SK-N-SH (cell line): ENCODE data around the gene ARHGAP20. TPM values are rescaled to one million over a fixed set of nuclear protein-coding genes. Genes with fewer than 3 reads are reported as not detected.

Experiments used
- CTCF ChIA-PET: fragments of 300-600, 350-600 bp; formaldehyde crosslinking; extraction: SDS; loops from one replicate; lab custom pipeline; 2021; lab: Yijun Ruan, JAX
- POLR2A ChIA-PET: fragments of 350-600 bp; sonication (Branson Sonifier 250); formaldehyde crosslinking; extraction: SDS; loops from one replicate; lab custom pipeline; 2020; ENCODE audit warnings: antibody characterized with exemption, inconsistent platforms; lab: Yijun Ruan, JAX
- DNase-seq: peaks from one replicate; pipeline ENCODE4 v3.0.0; 2012
- H2AFZ ChIP-seq: fragments of 200-600 bp; sonication (generic); 2 replicates; pipeline ENCODE4 v1.8.1; 2016; ENCODE audit warnings: antibody characterized with exemption, mild to moderate bottlenecking, low read depth
- H3F3A ChIP-seq: fragments of 200-600 bp; sonication (generic); replicated peaks from 2 replicates; pipeline ENCODE3; 2016; ENCODE audit warnings: antibody characterized with exemption, mild to moderate bottlenecking; ENCODE audit not compliant: insufficient read depth
- H3K27ac ChIP-seq, 2 experiments: fragments of 200-500 bp in 1 of 2; fragments of 200-600 bp in 1 of 2; sonication (Bioruptor generic) in 1 of 2; sonication (generic), shearing (Covaris generic) in 1 of 2; 2 replicates each; pipeline versions ENCODE4 v1.5.1 to v1.6.1; 2014 to 2016; ENCODE audit warnings: low read depth in 2 of 2, inconsistent platforms in 1 of 2, low read length in 1 of 2, mild to moderate bottlenecking in 1 of 2, mixed read lengths in 1 of 2
- H3K27me3 ChIP-seq: fragments of 200-600 bp; sonication (generic), shearing (Covaris generic); 2 replicates; pipeline ENCODE4 v1.6.1; 2016; ENCODE audit warnings: mixed run types; ENCODE audit not compliant: insufficient read depth
- H3K36me3 ChIP-seq, 2 experiments: fragments of 200-500 bp in 1 of 2; fragments of 200-600 bp in 1 of 2; sonication (Bioruptor generic) in 1 of 2; sonication (generic) in 1 of 2; replicated peaks in 1 of 2; 2 replicates each; pipeline versions ENCODE3 to v1.5.1; 2014 to 2016; ENCODE audit warnings: low read length in 1 of 2, mild to moderate bottlenecking in 1 of 2; ENCODE audit not compliant: insufficient read depth in 2 of 2, control insufficient read depth in 1 of 2
- H3K4me1 ChIP-seq, 2 experiments: fragments of 200-500 bp in 1 of 2; fragments of 200-600 bp in 1 of 2; sonication (Bioruptor generic) in 1 of 2; sonication (generic), shearing (Covaris generic) in 1 of 2; 2 replicates each; pipeline versions ENCODE4 v1.5.1 to v1.6.1; 2014 to 2016; ENCODE audit warnings: low read depth in 1 of 2, low read length in 1 of 2, mixed run types in 1 of 2; ENCODE audit not compliant: insufficient read depth in 2 of 2, control insufficient read depth in 1 of 2
- H3K4me2 ChIP-seq: fragments of 200-600 bp; sonication (generic), shearing (Covaris generic); 2 replicates; pipeline ENCODE4 v1.6.1; 2017; ENCODE audit warnings: mixed run types
- H3K4me3 ChIP-seq, 2 experiments: fragments of 200-500 bp in 1 of 2; fragments of 200-600 bp in 1 of 2; sonication (Bioruptor generic) in 1 of 2; sonication (generic), shearing (Covaris generic) in 1 of 2; 2 replicates each; pipeline versions ENCODE4 v1.5.1 to v1.8.1; 2014 to 2016; ENCODE audit warnings: low read depth in 2 of 2, inconsistent platforms in 1 of 2, low read length in 1 of 2, mild to moderate bottlenecking in 1 of 2, mixed read lengths in 1 of 2, moderate library complexity in 1 of 2
- H3K79me2 ChIP-seq: fragments of 200-600 bp; sonication (generic); 2 replicates; pipeline ENCODE4 v1.8.1; 2017; ENCODE audit warnings: mild to moderate bottlenecking; ENCODE audit not compliant: insufficient read depth
- H3K9ac ChIP-seq: fragments of 200-600 bp; sonication (generic); 2 replicates; pipeline ENCODE4 v1.6.1; 2017; ENCODE audit warnings: mixed run types
- H3K9me2 ChIP-seq: fragments of 200-600 bp; sonication (generic); 2 replicates; pipeline ENCODE4 v1.6.1; 2017; ENCODE audit warnings: mixed run types
- H3K9me3 ChIP-seq: fragments of 200-600 bp; sonication (generic); 2 replicates; pipeline ENCODE4 v1.6.1; 2017; ENCODE audit warnings: mixed run types, mild to moderate bottlenecking, moderate library complexity
- H4K20me1 ChIP-seq: fragments of 200-600 bp; sonication (generic); 2 replicates; pipeline ENCODE4 v1.6.1; 2017; ENCODE audit warnings: mild to moderate bottlenecking, mixed run types; ENCODE audit not compliant: insufficient read depth
- CHD2 ChIP-seq: fragments of 150-350 bp; IDR thresholded peaks from 2 replicates; pipeline ENCODE4 v1.6.1; 2018; ENCODE audit warnings: low read length; ENCODE audit not compliant: partially characterized antibody
- ELF1 ChIP-seq: IDR thresholded peaks from 2 replicates; pipeline ENCODE4 v1.4.0; 2012
- EZH2phosphoT487 ChIP-seq: fragments of 200-600 bp; sonication (generic); IDR thresholded peaks from 2 replicates; pipeline ENCODE4 v1.6.1; 2017; ENCODE audit warnings: low read depth, mixed run types, mild to moderate bottlenecking, antibody characterized with exemption, moderate library complexity, borderline replicate concordance
- FOSL2 ChIP-seq: IDR thresholded peaks from 2 replicates; pipeline ENCODE4 v1.4.0; 2012; ENCODE audit warnings: low read depth, mild to moderate bottlenecking, moderate library complexity, borderline replicate concordance
- FOXJ3 ChIP-seq: sonication (generic); formaldehyde crosslinking; IDR thresholded peaks from 2 replicates; pipeline ENCODE4 v1.5.1; 2020; ENCODE audit warnings: mild to moderate bottlenecking, missing genetic modification reagents
- FOXM1 ChIP-seq: IDR thresholded peaks from 2 replicates; pipeline ENCODE4 v1.4.0; 2012; ENCODE audit warnings: low read depth, mild to moderate bottlenecking
- GABPA ChIP-seq: IDR thresholded peaks from 2 replicates; pipeline ENCODE4 v1.4.0; 2012; ENCODE audit warnings: low read depth, mild to moderate bottlenecking
- GATA2 ChIP-seq: sonication (generic); formaldehyde crosslinking; IDR thresholded peaks from 2 replicates; pipeline ENCODE4 v1.5.0; 2020; ENCODE audit warnings: mild to moderate bottlenecking, missing genetic modification reagents
- JUND ChIP-seq: IDR thresholded peaks from 2 replicates; pipeline ENCODE4 v1.4.0; 2012
- MEF2A ChIP-seq: IDR thresholded peaks from 2 replicates; pipeline ENCODE4 v1.4.0; 2012; ENCODE audit warnings: low read depth, borderline replicate concordance
- MXI1 ChIP-seq: IDR thresholded peaks from 2 replicates; pipeline ENCODE4 v1.6.1; 2012; ENCODE audit warnings: mild to moderate bottlenecking, low read depth, low read length, improper control_type of control experiment
- POLR2AphosphoS5 ChIP-seq: IDR thresholded peaks from 2 replicates; pipeline ENCODE4 v1.6.1; 2012; ENCODE audit warnings: low read depth, low read length
- RAD21 ChIP-seq: IDR thresholded peaks from 2 replicates; pipeline ENCODE4 v1.6.1; 2012; ENCODE audit warnings: mild to moderate bottlenecking, low read length
- RCOR1 ChIP-seq: fragments of 150-350 bp; IDR thresholded peaks from 2 replicates; pipeline ENCODE4 v1.6.1; 2017; ENCODE audit warnings: antibody characterized with exemption, low read length
- SMC3 ChIP-seq: IDR thresholded peaks from 2 replicates; pipeline ENCODE4 v1.6.1; 2012; ENCODE audit warnings: low read depth, low read length, improper control_type of control experiment
- TAF1 ChIP-seq: IDR thresholded peaks from 2 replicates; pipeline ENCODE4 v1.6.1; 2012; ENCODE audit warnings: low read depth, mild to moderate bottlenecking, low read length, moderate library complexity, borderline replicate concordance
- TEAD4 ChIP-seq: IDR thresholded peaks from 2 replicates; pipeline ENCODE4 v1.4.0; 2012; ENCODE audit warnings: mild to moderate bottlenecking, borderline replicate concordance; ENCODE audit not compliant: insufficient read depth
- YY1 ChIP-seq: IDR thresholded peaks from 2 replicates; pipeline ENCODE4 v1.4.0; 2012; ENCODE audit warnings: low read depth, mild to moderate bottlenecking
- WGBS: methylation state at CpG from one replicate; pipeline ENCODE4 v1.1.6; 2017; ENCODE audit warnings: low lambda C conversion rate; 5-methylcytosine and 5-hydroxymethylcytosine counted together
- polyA plus RNA-seq, 3 experiments: library from polyadenylated mRNA; depleted of rRNA; stranded (reverse); fragments of >200 nt; gene quantifications; 2 replicates each; pipeline ENCODE4 v1.2.3, GENCODE V29; 2012
- TF ChIP-seq, protein P1 (sequence below): fragments of 150-350 bp; IDR thresholded peaks from 2 replicates; pipeline ENCODE4 v1.6.1; 2016; ENCODE audit warnings: mild to moderate bottlenecking, low read depth, low read length
- TF ChIP-seq, protein P2 (sequence below): fragments of 150-350 bp; IDR thresholded peaks from 2 replicates; pipeline ENCODE4 v1.6.1; 2017; ENCODE audit warnings: antibody characterized with exemption, low read length, low read depth, borderline replicate concordance
- TF ChIP-seq, protein P3 (sequence below): fragments of 200-600 bp; sonication (generic); IDR thresholded peaks from 2 replicates; pipeline ENCODE4 v1.6.1; 2017; ENCODE audit warnings: antibody characterized with exemption, mild to moderate bottlenecking, moderate library complexity
- TF ChIP-seq, protein P4 (sequence below): IDR thresholded peaks from 2 replicates; pipeline ENCODE4 v1.4.0; 2012; ENCODE audit warnings: low read depth, borderline replicate concordance

ARHGAP20 gene
- polyA plus RNA-seq, 1 of the 3 experiments (the other 2 are of a cell fraction): 0.76 TPM

DNA sequence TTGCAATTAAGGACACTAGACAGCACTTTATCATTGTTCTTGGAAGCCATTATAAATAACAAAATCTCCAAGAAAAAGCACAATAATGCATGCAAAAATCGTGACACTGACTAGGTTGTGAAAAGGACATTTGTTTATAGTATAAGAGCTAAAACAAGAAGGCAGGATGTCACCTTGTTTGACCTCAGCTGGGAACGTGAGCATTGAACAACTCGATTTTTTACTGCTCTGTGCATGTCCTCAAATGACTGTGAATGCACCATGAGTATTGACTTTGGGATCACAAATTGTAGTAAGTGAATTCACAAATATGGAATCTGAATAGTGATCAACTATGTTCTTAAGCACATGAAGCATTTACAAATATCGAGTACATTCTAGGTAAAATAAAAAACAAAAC is 35.3 kb upstream of the ARHGAP20 start:
- no peaks in the 10 kb centered on the region for H4K20me1 ChIP-seq
- no peaks in the 10 kb centered on the region for H3K36me3 ChIP-seq
- no peak overlapping the region for H3K27ac ChIP-seq
- TF ChIP-seq MEF2A: no peak
- TF ChIP-seq EZH2phosphoT487: no peak
- TF ChIP-seq JUND: no peak
- TF ChIP-seq FOXJ3 (CRISPR knock-in tag): no peak
- TF ChIP-seq GABPA: no peak
- TF ChIP-seq CHD2: no peak
- no peak for TF ChIP-seq SMC3
- TF ChIP-seq, protein P1, sequence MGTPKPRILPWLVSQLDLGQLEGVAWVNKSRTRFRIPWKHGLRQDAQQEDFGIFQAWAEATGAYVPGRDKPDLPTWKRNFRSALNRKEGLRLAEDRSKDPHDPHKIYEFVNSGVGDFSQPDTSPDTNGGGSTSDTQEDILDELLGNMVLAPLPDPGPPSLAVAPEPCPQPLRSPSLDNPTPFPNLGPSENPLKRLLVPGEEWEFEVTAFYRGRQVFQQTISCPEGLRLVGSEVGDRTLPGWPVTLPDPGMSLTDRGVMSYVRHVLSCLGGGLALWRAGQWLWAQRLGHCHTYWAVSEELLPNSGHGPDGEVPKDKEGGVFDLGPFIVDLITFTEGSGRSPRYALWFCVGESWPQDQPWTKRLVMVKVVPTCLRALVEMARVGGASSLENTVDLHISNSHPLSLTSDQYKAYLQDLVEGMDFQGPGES: no peak
- no peak for TF ChIP-seq ELF1
- H3K4me3 ChIP-seq: no peak overlapping the region
- no peaks in the 10 kb centered on the region for H3K27me3 ChIP-seq
- no peak overlapping the region for H3K9ac ChIP-seq
- ChIA-PET POLR2A (no interaction called here), CTCF (no interaction called here)
- H3K4me2 ChIP-seq: no peak overlapping the region
- DNase-seq: no peak
- H3F3A ChIP-seq: no peaks in the 10 kb centered on the region
- 44% methylated on average over 4 of the region's 4 CpGs for WGBS
- H2AFZ ChIP-seq: no peak overlapping the region
- no peaks in the 10 kb centered on the region for H3K9me3 ChIP-seq
- no peaks in the 10 kb centered on the region for H3K4me1 ChIP-seq
- no peaks in the 10 kb centered on the region for H3K79me2 ChIP-seq
- no peaks in the 10 kb centered on the region for H3K9me2 ChIP-seq

DNA sequence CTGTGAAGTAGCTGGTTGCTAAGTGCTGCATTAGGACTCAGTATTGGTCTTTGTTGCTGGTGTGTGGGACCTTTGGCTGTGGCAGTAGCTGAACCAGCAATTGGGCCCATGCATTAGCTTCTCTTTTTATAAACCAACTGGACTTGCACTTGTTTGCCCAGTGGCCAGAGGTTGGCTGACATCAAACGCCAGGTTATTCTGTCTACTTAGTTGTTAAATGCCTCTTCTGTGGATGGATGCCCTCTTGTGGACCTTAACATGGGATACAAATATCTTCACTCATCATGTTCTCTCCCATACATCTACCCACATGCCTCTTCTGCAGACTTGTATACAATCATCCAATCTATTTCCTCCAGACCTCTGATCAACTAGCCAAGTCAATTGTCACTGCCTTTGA is 26.4 kb upstream of the ARHGAP20 start:
- H3K9me3 ChIP-seq: no peaks in the 10 kb centered on the region
- no peak overlapping the region for H3K27ac ChIP-seq
- H3K79me2 ChIP-seq: no peaks in the 10 kb centered on the region
- no peaks in the 10 kb centered on the region for H4K20me1 ChIP-seq
- peaks cover 0 to 7% of the 10 kb centered on the region in 2 experiments; a peak in 2 of 4 replicates for H3K4me1 ChIP-seq
- no peaks in the 10 kb centered on the region for H3F3A ChIP-seq
- no peak overlapping the region for H3K9ac ChIP-seq
- CTCF ChIA-PET: no interaction called here
- POLR2A ChIA-PET: no interaction called here
- no peak for DNase-seq
- 50% methylated on average over 1 of the region's 1 CpG for WGBS
- H2AFZ ChIP-seq: no peak overlapping the region
- no peaks in the 10 kb centered on the region for H3K9me2 ChIP-seq
- H3K4me2 ChIP-seq: no peak overlapping the region
- no peaks in the 10 kb centered on the region for H3K36me3 ChIP-seq
- no peak for TF ChIP-seq GATA2 (CRISPR knock-in tag)
- TF ChIP-seq, protein P2, sequence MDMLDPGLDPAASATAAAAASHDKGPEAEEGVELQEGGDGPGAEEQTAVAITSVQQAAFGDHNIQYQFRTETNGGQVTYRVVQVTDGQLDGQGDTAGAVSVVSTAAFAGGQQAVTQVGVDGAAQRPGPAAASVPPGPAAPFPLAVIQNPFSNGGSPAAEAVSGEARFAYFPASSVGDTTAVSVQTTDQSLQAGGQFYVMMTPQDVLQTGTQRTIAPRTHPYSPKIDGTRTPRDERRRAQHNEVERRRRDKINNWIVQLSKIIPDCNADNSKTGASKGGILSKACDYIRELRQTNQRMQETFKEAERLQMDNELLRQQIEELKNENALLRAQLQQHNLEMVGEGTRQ: no peak
- TF ChIP-seq YY1: no peak
- TF ChIP-seq FOXM1: no peak
- TF ChIP-seq POLR2AphosphoS5: no peak
- TF ChIP-seq RCOR1: no peak
- TF ChIP-seq, protein P3, sequence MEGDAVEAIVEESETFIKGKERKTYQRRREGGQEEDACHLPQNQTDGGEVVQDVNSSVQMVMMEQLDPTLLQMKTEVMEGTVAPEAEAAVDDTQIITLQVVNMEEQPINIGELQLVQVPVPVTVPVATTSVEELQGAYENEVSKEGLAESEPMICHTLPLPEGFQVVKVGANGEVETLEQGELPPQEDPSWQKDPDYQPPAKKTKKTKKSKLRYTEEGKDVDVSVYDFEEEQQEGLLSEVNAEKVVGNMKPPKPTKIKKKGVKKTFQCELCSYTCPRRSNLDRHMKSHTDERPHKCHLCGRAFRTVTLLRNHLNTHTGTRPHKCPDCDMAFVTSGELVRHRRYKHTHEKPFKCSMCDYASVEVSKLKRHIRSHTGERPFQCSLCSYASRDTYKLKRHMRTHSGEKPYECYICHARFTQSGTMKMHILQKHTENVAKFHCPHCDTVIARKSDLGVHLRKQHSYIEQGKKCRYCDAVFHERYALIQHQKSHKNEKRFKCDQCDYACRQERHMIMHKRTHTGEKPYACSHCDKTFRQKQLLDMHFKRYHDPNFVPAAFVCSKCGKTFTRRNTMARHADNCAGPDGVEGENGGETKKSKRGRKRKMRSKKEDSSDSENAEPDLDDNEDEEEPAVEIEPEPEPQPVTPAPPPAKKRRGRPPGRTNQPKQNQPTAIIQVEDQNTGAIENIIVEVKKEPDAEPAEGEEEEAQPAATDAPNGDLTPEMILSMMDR: no peak
- TF ChIP-seq RAD21: no peak
- TF ChIP-seq FOXJ3 (CRISPR knock-in tag): no peak
- TF ChIP-seq ELF1: no peak
- no peak for TF ChIP-seq TEAD4
- no peak for TF ChIP-seq CHD2
- no peak for TF ChIP-seq TAF1
- TF ChIP-seq, protein P4, sequence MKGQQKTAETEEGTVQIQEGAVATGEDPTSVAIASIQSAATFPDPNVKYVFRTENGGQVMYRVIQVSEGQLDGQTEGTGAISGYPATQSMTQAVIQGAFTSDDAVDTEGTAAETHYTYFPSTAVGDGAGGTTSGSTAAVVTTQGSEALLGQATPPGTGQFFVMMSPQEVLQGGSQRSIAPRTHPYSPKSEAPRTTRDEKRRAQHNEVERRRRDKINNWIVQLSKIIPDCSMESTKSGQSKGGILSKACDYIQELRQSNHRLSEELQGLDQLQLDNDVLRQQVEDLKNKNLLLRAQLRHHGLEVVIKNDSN: no peak
- TF ChIP-seq FOSL2: no peak
- no peak for TF ChIP-seq MXI1
- no peak overlapping the region for H3K4me3 ChIP-seq
- H3K27me3 ChIP-seq: no peaks in the 10 kb centered on the region
